CD4-positive, CD25-positive, alpha-beta regulatory T cell (primary cell): ENCODE measurements around the gene APMAP. TPM values are rescaled to one million over a fixed set of nuclear protein-coding genes. Genes with fewer than 3 reads are reported as not detected.

Experiments
- ATAC-seq, 2 donors: fragments of 150-1000 bp; cut with Tn5 transposase; one replicate each; pipeline ENCODE4 v1.10.0; 2021; ENCODE audit warnings: low read depth in 2 of 2, moderate number of reproducible peaks in 2 of 2, moderate library complexity in 1 of 2
- DNase-seq, 3 donors: peaks; one replicate each; pipeline versions ENCODE4 v3.0.0 to v3.0.0-alpha.2; 2012 to 2022; ENCODE audit warnings: mixed read lengths in 1 of 3
- H3K27ac ChIP-seq: one replicate; pipeline ENCODE4 v1.7.0; 2013; ENCODE audit warnings: mild to moderate bottlenecking, low read length; ENCODE audit not compliant: insufficient read depth, poor library complexity, severe bottlenecking
- H3K27me3 ChIP-seq: one replicate; pipeline ENCODE4 v1.7.0; 2013; ENCODE audit warnings: low read length; ENCODE audit not compliant: control insufficient read depth, insufficient read depth
- H3K36me3 ChIP-seq: one replicate; pipeline ENCODE4 v1.7.0; 2013; ENCODE audit warnings: mild to moderate bottlenecking, low read length, moderate library complexity; ENCODE audit not compliant: control insufficient read depth, insufficient read depth
- H3K4me1 ChIP-seq: 2 replicates; pipeline ENCODE4 v1.7.0; 2013; ENCODE audit warnings: mild to moderate bottlenecking, low read length; ENCODE audit not compliant: insufficient read depth, control insufficient read depth, poor library complexity, severe bottlenecking
- H3K4me3 ChIP-seq: one replicate; pipeline ENCODE4 v1.7.0; 2013; ENCODE audit warnings: low read depth, mild to moderate bottlenecking, low read length, moderate library complexity
- H3K9me3 ChIP-seq, 2 experiments: 1 replicate in 1 of 2; 2 replicates in 1 of 2; pipeline ENCODE4 v1.7.0; 2013; ENCODE audit warnings: low read length in 2 of 2, mild to moderate bottlenecking in 1 of 2, moderate library complexity in 1 of 2; ENCODE audit not compliant: control insufficient read depth in 2 of 2
- H3K27ac Mint-ChIP-seq, 3 donors: one replicate each; pipeline ENCODE4 v1.8.0; 2020 to 2022; ENCODE audit warnings: mild to moderate bottlenecking in 3 of 3, mixed read lengths in 3 of 3, moderate library complexity in 2 of 3
- H3K27me3 Mint-ChIP-seq: one replicate; pipeline ENCODE4 v1.8.0; 2022; ENCODE audit warnings: mild to moderate bottlenecking, mixed read lengths
- H3K36me3 Mint-ChIP-seq: one replicate; pipeline ENCODE4 v1.8.0; 2020; ENCODE audit warnings: mixed read lengths
- H3K4me1 Mint-ChIP-seq, 4 donors: one replicate each; pipeline ENCODE4 v1.8.0; 2020 to 2022; ENCODE audit warnings: mixed read lengths in 4 of 4, mild to moderate bottlenecking in 1 of 4
- H3K4me3 Mint-ChIP-seq, 4 donors: one replicate each; pipeline ENCODE4 v1.8.0; 2020 to 2022; ENCODE audit warnings: mild to moderate bottlenecking in 4 of 4, mixed read lengths in 4 of 4, moderate library complexity in 3 of 4
- H3K9me3 Mint-ChIP-seq, 7 donors: one replicate each; pipeline ENCODE4 v1.8.0; 2020 to 2022; ENCODE audit warnings: mixed read lengths in 7 of 7, mild to moderate bottlenecking in 3 of 7, moderate library complexity in 2 of 7
- polyA plus RNA-seq, 4 donors: library from polyadenylated mRNA; unstranded; fragments of 300-500 nt; fragmentation: Illumina TruSeq; gene quantifications; one replicate each; pipeline ENCODE4 v1.2.3, GENCODE V29; 2021
- total RNA-seq: library from RNA; stranded (reverse); gene quantifications from one replicate; pipeline ENCODE4 v1.2.3, GENCODE V29; 2022

The APMAP gene
- total and polyA plus RNA-seq, 5 donors from 2014 or later: 28.2 to 83.2 (median 69.2) TPM

- Mint-ChIP-seq H3K27me3 (no peaks in the 10 kb centered on the region), H3K4me3 (no peak overlapping the region), H3K4me1 (peaks cover 2 to 10% (median 5%) of the 10 kb centered on the region in 4 donors), H3K36me3 (peaks cover 64% of the 10 kb centered on the region), H3K9me3 (peaks cover 0 to 11% (median 4%) of the 10 kb centered on the region in 7 donors), H3K27ac (peak overlapping the region in 2 of 3 donors; percentile 0 to 12)
- Histone ChIP-seq H3K4me1 (no peaks in the 10 kb centered on the region), H3K9me3 (peaks cover 2 to 8% of the 10 kb centered on the region in 2 experiments), H3K27ac (no peak overlapping the region), H3K36me3 (peaks cover 74% of the 10 kb centered on the region), H3K27me3 (no peaks in the 10 kb centered on the region), H3K4me3 (no peak overlapping the region)
- ATAC-seq (no peak), DNase-seq (no peak)
These were observed 21.0 kb downstream of the APMAP start for GRCh38 chr20:24971376-24972101.

DNA sequence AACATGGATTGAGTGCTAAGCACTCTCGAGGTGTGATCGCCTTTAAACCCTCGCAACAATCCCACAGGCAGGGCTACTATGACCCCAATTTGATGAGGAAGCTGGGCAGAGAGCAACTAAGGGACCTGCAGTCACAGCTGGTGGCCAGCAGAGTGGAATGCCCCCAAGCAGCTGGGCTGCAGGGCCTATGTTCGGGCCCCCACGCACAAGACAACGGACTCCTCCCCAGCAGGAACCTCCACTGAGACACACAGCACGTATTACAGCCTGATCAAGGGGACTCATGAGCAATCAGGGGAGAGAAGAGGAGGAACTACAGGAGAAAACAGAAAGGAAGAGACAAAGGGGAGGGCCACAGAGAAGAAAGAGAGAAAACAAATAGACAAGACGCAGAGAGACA is 21.8 kb downstream of the APMAP start:
- ATAC-seq: no peak
- no peaks in the 10 kb centered on the region for H3K27me3 ChIP-seq

DNA sequence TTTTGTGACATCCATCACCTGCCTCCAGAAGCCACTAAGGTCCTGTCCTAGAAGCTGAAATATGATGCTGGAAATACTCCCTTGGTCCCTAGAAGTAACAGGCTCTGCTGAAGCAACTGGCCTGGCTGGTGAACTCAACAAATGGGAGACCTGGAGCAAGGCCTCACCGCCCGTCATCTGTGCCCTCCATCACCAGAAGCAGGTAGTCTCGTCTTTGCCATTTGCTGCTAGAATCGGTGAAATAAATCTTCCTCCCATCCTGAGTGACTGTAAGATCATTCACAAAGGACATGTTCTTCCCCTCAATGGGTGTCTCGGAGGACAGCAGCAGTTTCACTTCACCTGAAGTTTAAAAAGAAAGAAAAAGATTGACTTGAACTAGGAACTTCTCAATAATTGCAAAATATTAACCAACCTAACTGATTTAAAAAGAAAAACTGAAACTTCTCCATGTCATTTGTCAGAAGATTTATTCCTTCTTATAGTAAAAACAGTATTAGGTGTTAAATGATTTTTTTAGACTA is 22.5 kb downstream of the APMAP start:
- Histone ChIP-seq H3K27me3 (no peaks in the 10 kb centered on the region), H3K9me3 (no peaks in the 10 kb centered on the region), H3K36me3 (peaks cover 71% of the 10 kb centered on the region), H3K4me1 (no peaks in the 10 kb centered on the region), H3K27ac (no peak overlapping the region), H3K4me3 (no peak overlapping the region)
- DNase-seq (no peak), ATAC-seq (no peak)
- Mint-ChIP-seq H3K27ac (peak overlapping the region in 2 of 3 donors; percentile 56 to 62), H3K9me3 (peaks cover 0 to 1% (median 0%) of the 10 kb centered on the region in 7 donors), H3K4me3 (no peak overlapping the region), H3K4me1 (peaks cover 0 to 5% (median 2%) of the 10 kb centered on the region in 4 donors), H3K27me3 (no peaks in the 10 kb centered on the region), H3K36me3 (peaks cover 62% of the 10 kb centered on the region)

More for the DNA sequence above, 21.8 kb downstream of the APMAP start:
- Mint-ChIP-seq H3K27ac (peak overlapping the region in 1 of 3 donors; percentile 0), H3K36me3 (peaks cover 64% of the 10 kb centered on the region), H3K4me1 (peaks cover 2 to 7% (median 5%) of the 10 kb centered on the region in 4 donors), H3K4me3 (no peak overlapping the region), H3K9me3 (peaks cover 0 to 5% (median 0%) of the 10 kb centered on the region in 7 donors), H3K27me3 (no peaks in the 10 kb centered on the region)
- Histone ChIP-seq H3K4me3 (no peak overlapping the region), H3K27ac (no peak overlapping the region), H3K36me3 (peaks cover 73% of the 10 kb centered on the region), H3K4me1 (no peaks in the 10 kb centered on the region), H3K9me3 (peaks cover 0 to 2% of the 10 kb centered on the region in 2 experiments)
- DNase-seq: no peak

- no peaks in the 10 kb centered on the region for H3K27me3 Mint-ChIP-seq
- ATAC-seq: no peak
- no peak overlapping the region for H3K4me3 ChIP-seq
- no peaks in the 10 kb centered on the region for H3K9me3 ChIP-seq
- peak overlapping the region in 1 of 3 donors; percentile 56 for H3K27ac Mint-ChIP-seq
- H3K27ac ChIP-seq: no peak overlapping the region
- no peak overlapping the region for H3K4me3 Mint-ChIP-seq
- H3K27me3 ChIP-seq: no peaks in the 10 kb centered on the region
- H3K4me1 ChIP-seq: no peaks in the 10 kb centered on the region
- H3K9me3 Mint-ChIP-seq: no peaks in the 10 kb centered on the region
- peaks cover 63% of the 10 kb centered on the region for H3K36me3 Mint-ChIP-seq
- peaks cover 77% of the 10 kb centered on the region for H3K36me3 ChIP-seq
- DNase-seq: no peak
- H3K4me1 Mint-ChIP-seq: peaks cover 0 to 5% (median under 1%) of the 10 kb centered on the region in 4 donors
These were observed 23.1 kb downstream of the APMAP start for GRCh38 chr20:24969186-24970029.

GRCh38 chr20:24968278-24968800 is 24.2 kb downstream of the APMAP start:
- Histone ChIP-seq H3K27ac (no peak overlapping the region), H3K4me1 (no peaks in the 10 kb centered on the region), H3K4me3 (no peak overlapping the region), H3K36me3 (peaks cover 82% of the 10 kb centered on the region), H3K27me3 (no peaks in the 10 kb centered on the region), H3K9me3 (no peaks in the 10 kb centered on the region)
- no peak for ATAC-seq
- Mint-ChIP-seq H3K4me3 (no peak overlapping the region), H3K36me3 (peaks cover 62% of the 10 kb centered on the region), H3K9me3 (no peaks in the 10 kb centered on the region), H3K4me1 (no peaks in the 10 kb centered on the region), H3K27me3 (no peaks in the 10 kb centered on the region), H3K27ac (no peak overlapping the region)
- DNase-seq: no peak

DNA sequence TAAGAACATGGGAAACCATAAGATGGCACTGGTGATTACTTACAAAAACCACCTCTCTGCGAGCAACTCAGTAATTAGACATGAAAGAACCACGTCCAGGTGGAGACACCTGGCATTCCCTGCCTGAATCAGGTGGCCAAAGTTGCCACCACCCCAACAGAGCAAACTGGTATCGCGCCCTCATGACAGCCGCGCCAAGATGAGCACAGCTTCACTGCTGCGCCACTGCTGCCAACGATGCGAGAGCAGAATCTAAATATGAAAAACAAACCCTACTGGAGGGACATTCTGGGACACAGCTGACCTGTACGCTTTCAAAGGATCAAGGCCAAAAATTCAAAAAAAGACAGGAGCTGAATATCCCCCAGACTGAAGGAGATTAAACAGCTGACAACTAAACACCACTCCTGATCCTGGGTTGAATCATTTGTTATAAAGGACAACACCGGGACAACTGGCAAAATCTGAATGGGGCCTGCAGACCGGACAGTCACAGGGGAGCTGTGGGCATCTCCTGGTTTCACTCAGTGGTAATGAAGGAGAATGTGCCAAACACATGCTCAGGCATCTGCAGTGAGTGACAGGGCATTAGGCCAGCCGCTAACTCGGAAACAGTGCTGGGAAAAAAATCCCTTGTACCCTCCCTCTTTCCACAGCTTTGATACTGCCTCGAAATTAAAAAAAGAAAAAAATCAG is 26.1 kb downstream of the APMAP start:
- Histone ChIP-seq H3K9me3 (no peaks in the 10 kb centered on the region), H3K27ac (no peak overlapping the region), H3K36me3 (peaks cover 79% of the 10 kb centered on the region), H3K27me3 (no peaks in the 10 kb centered on the region), H3K4me3 (no peak overlapping the region), H3K4me1 (no peaks in the 10 kb centered on the region)
- Mint-ChIP-seq H3K36me3 (peaks cover 70% of the 10 kb centered on the region), H3K9me3 (no peaks in the 10 kb centered on the region), H3K4me3 (no peak overlapping the region), H3K27ac (peak overlapping the region in 1 of 3 donors; percentile 49), H3K27me3 (no peaks in the 10 kb centered on the region), H3K4me1 (no peaks in the 10 kb centered on the region)
- no peak for DNase-seq
- ATAC-seq: no peak
